ENCODE results near the gene MACROH2A1.
A peak's percentile ranks its signal among the peaks of the same experiment; 100 is the strongest.

The MACROH2A1 gene

DNA sequence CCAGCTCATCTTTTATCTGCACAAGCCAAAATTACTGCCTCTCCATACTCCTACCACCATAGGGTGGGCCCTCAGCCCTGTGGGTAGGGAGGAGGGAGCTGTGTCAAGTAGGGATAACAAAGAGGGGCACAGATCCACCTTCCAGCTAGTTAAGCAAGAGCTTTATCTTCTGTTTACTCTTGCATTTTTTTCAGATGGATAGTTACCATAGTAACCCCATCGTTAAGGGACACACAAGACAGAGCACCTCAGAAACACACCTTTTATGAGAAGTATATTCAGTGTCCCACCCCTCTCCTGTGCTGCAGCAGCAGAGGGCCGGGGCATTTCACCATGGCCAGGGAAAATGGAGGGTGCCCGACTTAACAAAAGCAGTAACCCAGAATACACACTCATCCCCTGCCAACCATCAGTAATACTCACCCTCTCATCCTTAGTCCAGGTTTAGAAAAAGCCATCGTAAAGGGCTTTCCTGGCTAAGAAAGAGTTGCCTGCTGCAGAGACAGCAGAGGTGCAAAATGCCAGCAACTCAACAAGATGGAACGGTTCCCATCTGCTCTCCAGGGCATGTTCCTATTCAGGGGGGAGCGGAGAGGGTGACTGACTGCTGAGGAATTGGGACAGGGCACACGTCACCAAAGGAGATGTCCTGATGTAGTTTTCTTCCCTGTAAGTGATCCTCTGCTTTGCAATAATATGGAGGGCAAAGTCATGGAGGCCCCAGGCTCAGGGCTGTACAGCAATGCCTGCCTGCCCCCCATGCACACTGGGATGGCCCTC is 25.1 kb downstream of the MACROH2A1 start:
- TF ChIP-seq, protein P1, sequence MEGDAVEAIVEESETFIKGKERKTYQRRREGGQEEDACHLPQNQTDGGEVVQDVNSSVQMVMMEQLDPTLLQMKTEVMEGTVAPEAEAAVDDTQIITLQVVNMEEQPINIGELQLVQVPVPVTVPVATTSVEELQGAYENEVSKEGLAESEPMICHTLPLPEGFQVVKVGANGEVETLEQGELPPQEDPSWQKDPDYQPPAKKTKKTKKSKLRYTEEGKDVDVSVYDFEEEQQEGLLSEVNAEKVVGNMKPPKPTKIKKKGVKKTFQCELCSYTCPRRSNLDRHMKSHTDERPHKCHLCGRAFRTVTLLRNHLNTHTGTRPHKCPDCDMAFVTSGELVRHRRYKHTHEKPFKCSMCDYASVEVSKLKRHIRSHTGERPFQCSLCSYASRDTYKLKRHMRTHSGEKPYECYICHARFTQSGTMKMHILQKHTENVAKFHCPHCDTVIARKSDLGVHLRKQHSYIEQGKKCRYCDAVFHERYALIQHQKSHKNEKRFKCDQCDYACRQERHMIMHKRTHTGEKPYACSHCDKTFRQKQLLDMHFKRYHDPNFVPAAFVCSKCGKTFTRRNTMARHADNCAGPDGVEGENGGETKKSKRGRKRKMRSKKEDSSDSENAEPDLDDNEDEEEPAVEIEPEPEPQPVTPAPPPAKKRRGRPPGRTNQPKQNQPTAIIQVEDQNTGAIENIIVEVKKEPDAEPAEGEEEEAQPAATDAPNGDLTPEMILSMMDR (conservative IDR thresholded peaks at IDR 0.05), result no peak
- no peak for TF ChIP-seq ZFX (IDR thresholded peaks at IDR 0.05)
- no peak overlapping the region for H3K27ac ChIP-seq

DNA sequence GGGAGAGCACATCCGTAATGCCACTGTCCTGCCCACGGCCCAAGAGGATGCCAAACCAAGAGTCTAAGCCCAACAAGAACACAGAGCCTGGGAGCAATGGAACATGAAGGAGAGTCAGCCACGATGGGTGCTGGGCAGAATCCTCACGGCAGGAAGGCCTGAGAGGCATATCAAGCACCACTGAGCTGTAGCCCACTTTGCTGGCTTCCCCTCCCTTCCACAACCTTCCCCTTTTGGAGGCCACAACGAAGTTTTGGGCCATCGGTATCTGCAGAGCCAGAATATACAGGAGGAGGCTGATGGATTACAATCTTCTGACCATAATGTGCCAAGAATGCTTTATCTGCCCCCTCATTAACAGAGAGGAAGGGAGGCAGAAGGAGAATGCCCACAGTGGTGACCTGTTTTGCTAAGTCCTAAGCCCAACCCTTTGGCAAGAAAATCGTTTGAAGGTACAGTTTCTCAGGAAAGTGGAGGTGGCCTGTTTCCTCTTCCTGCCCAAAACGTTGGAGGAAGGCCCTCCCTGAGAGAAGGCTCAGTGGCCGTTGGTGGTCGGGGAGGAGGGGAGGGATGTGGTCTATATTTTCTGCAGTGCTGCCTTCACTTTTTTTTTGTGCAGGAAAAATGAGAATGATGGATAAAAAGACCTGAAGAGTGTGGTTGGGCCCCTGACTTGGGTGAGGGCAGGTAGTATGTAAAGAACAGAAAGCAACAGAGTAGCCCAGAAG is 26.2 kb downstream of the MACROH2A1 start:
- TF ChIP-seq ZFX (IDR thresholded peaks at IDR 0.05), result no peak
- TF ChIP-seq, protein P1 (conservative IDR thresholded peaks at IDR 0.05), result no peak
- H3K27ac ChIP-seq, result peak overlapping the region; percentile 14; the same call in 1 of the 2 replicates

DNA sequence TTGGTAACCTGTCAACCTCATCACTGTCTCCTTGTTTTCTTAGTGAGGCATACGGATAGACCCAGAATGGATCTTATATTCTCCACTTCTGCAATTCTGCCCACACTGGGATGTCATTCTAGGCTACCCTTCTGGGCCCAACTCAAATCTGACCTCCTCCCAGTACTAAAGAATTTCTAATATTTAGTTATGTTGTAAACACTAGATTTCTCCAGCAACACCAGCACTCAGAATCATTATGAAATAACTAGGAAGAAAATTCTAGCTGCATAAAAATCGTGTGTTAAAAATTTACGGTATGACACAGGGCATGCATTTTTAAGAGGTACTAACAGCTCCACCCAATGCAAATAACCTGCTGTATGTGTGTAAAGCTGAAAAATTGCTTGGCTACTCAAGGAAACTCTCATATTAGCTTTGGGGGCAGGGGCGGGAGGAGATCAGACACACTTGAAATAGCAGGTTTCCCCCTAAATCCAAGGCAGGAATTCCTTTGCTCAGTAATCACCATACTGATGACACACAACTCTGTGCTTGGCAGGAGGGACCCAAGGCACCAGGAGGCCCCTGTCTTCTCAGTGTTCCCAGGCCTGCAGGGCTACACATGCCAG is 27.3 kb downstream of the MACROH2A1 start:
- TF ChIP-seq ZFX (IDR thresholded peaks at IDR 0.05), result no peak
- TF ChIP-seq, protein P1 (conservative IDR thresholded peaks at IDR 0.05), result no peak
- H3K27ac ChIP-seq, result peak overlapping the region; percentile 14; the same call in 1 of the 2 replicates

DNA sequence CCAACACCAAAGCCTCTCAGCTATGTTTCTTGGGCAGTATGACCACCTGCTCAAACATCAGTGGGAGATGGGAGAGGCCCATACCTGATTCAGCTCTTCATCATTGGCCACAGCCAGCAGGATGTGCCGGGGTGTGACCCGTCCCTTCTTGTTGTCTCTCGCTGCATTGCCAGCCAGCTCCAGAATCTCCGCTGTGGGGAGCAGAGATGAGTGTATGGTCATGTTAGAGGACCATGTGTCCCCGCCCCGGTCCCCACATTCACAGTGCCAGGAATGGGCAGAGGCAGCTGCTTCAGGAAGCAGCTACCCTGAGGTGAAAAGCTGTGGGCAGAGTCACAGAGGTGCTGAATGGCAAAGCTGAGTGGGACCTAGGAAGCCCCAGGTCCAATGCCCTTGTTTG is 29.1 kb downstream of the MACROH2A1 start:
- no peak for TF ChIP-seq ZFX (IDR thresholded peaks at IDR 0.05)
- TF ChIP-seq, protein P1 (conservative IDR thresholded peaks at IDR 0.05), result no peak
- no peak overlapping the region for H3K27ac ChIP-seq

DNA sequence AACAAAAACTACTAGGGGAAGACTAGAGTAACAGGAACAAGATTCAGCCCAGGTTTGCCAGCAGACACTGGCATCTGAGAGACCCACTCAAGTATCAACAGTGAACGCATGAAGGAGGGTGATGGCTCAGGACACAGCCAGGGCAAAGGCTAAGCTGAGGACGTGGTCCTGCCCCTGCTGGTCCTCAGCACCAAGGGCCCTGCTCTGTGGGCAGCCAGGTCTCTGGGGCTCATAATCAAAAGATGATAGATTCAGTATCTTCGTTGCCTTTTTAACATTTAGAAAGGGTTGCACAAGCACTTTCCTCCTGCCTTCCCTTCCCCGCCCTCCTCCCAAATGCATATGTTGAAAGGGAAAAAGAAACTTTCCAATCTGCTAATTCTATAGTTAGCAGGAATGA is 31.5 kb downstream of the MACROH2A1 start:
- no peak overlapping the region for H3K27ac ChIP-seq
- TF ChIP-seq ZFX (IDR thresholded peaks at IDR 0.05), result no peak
- TF ChIP-seq, protein P1 (conservative IDR thresholded peaks at IDR 0.05), result no peak

DNA sequence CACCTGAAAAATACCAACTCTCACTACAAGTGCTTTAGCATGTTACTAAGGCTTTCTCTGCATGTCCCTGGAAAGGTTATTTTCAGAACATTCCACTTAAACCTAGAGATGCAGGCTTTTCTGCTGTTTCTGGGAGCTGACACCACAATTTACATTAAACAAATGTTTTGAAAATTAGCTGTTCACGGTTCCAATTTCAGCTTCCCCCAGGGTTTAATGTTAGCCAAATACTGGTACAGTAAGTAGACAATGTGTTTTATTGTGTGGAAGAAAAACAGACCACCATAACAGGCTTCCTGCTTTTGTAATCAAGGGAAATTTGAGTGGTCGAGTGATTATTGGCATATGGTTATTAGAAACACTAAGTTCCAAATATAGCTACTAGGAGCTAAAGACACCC is 32.0 kb downstream of the MACROH2A1 start:
- TF ChIP-seq, protein P1 (conservative IDR thresholded peaks at IDR 0.05), result no peak
- no peak for TF ChIP-seq ZFX (IDR thresholded peaks at IDR 0.05)
- no peak overlapping the region for H3K27ac ChIP-seq

DNA sequence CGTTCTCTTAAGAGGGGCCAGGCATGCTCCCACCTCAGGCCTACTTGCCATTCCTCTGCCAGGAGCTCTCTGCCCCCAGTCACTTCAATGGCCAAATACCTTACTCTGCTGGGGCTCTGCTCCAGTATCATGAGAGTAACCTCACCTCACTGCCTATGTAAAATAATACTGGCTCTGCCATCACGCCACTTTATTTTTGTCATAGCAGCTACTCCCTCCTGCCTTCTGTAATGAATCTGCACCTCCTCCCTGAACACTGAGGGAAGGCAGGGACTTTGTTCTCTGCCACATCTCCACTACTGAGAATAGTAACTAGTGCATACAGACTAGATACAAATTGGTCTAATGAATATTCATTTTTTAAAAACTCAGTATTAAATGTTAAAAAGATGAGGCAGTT is 33.8 kb downstream of the MACROH2A1 start:
- peak overlapping the region; percentile 66 for H3K27ac ChIP-seq
- no peak for TF ChIP-seq ZFX (IDR thresholded peaks at IDR 0.05)
- TF ChIP-seq, protein P1 (conservative IDR thresholded peaks at IDR 0.05), result no peak
